ENCODE measurements around the gene UAP1L1. TPM values are rescaled to one million over a fixed set of nuclear protein-coding genes. Genes with fewer than 3 reads are reported as not detected.

UAP1L1 gene
- total and polyA plus RNA-seq, 2 of the 8 experiments (the other 6 are each of a cell fraction or from before 2014, with no cell fraction given) = 2.0 to 5.4 TPM

DNA sequence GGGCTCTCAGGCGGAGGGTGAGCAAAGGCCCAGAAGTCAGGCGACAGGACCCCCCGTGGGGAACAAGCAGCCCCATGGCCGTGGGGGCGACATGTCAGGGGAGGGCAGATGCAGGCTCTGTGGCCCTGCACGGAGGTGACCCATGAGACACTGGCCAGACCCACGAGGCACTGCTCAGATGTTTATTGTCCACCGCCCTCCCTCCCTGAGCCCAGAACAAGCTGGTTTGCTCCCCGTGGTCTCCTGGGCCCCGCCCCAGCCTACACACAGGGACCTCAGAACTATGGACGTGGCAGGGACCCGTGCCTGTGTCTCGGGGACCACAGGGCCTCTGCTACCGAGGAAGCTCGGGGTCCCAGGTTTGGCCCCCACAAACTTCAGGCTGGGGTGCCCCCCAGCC, 47.3 kb upstream of the UAP1L1 start:
- Histone ChIP-seq H3K9me3 (ENCODE audit: insufficient read depth in 2 of 2, low read depth in 1 of 2, low read length in 1 of 2) (no peaks in the 10 kb centered on the region), H2BK15ac (ENCODE audit: low read length) (no peak overlapping the region), H3K9ac (replicated peaks in 1 of 4; ENCODE audit: extremely low read depth in 1 of 4, low read depth in 3 of 4, low read length in 3 of 4) (no peak overlapping the region), H3K23ac (ENCODE audit: insufficient read length) (no peak overlapping the region), H2AFZ (ENCODE audit: low read length) (no peak overlapping the region), H2BK12ac (ENCODE audit: low read depth, low read length) (no peak overlapping the region), H3K56ac (replicated peaks; ENCODE audit: insufficient read length, low read depth, low read length) (no peak overlapping the region), H3K27ac (ENCODE audit: low read depth, low read length) (no peak overlapping the region), H4K91ac (replicated peaks; ENCODE audit: insufficient read length, low read length) (no peak overlapping the region), H2BK20ac (ENCODE audit: low read length) (no peak overlapping the region), H4K20me1 (replicated peaks in 1 of 2; ENCODE audit: control insufficient read depth in 1 of 2, insufficient read depth in 2 of 2, low read length in 2 of 2) (no peaks in the 10 kb centered on the region), H3K27me3 (replicated peaks in 1 of 4; ENCODE audit: control insufficient read depth in 3 of 4, extremely low read depth in 1 of 4, insufficient read depth in 3 of 4, low read length in 3 of 4) (peaks cover 1 to 27% (median 15%) of the 10 kb centered on the region in 4 experiments; a peak in 6 of 7 replicates), H3K4me3 (ENCODE audit: extremely low read depth in 1 of 4, insufficient read depth in 2 of 4, low read depth in 3 of 4, low read length in 4 of 4) (no peak overlapping the region), H2BK120ac (replicated peaks; ENCODE audit: low read depth, low read length) (no peak overlapping the region), H3K79me2 (ENCODE audit: control insufficient read depth in 1 of 2, insufficient read depth in 2 of 2, low read length in 2 of 2) (no peaks in the 10 kb centered on the region), H3K23me2 (ENCODE audit: low read depth, low read length) (peaks cover 4% of the 10 kb centered on the region; the same call in 1 of the 2 replicates), H3K79me1 (ENCODE audit: low read depth, low read length) (no peaks in the 10 kb centered on the region), H3K18ac (ENCODE audit: extremely low read depth, low read length) (no peak overlapping the region), H4K8ac (ENCODE audit: extremely low read depth, insufficient read depth, low read length) (no peak overlapping the region), H3K36me3 (ENCODE audit: control insufficient read depth in 2 of 4, insufficient read depth in 4 of 4, low read length in 3 of 4) (no peaks in the 10 kb centered on the region), H2BK5ac (ENCODE audit: low read depth, low read length) (no peak overlapping the region), H4K5ac (ENCODE audit: insufficient read length, low read depth, low read length) (no peak overlapping the region), H3K14ac (ENCODE audit: insufficient read length) (no peak overlapping the region), H2AK5ac (ENCODE audit: low read depth, low read length) (no peak overlapping the region), H3K4ac (replicated peaks; ENCODE audit: insufficient read length, low read depth, low read length) (no peak overlapping the region), H3K4me1 (replicated peaks in 1 of 4; ENCODE audit: control insufficient read depth in 3 of 4, insufficient read depth in 4 of 4, low read length in 3 of 4) (peaks cover 0 to 11% (median 2%) of the 10 kb centered on the region in 4 experiments; a peak in 5 of 7 replicates), H3K4me2 (ENCODE audit: insufficient read depth in 1 of 2, low read depth in 2 of 2, low read length in 2 of 2) (no peak overlapping the region)
- TF ChIP-seq RAD21 (IDR thresholded peaks at IDR 0.05 in 1 of 2, conservative IDR thresholded peaks at IDR 0.05 in 1 of 2; ENCODE audit: low read depth in 2 of 2, low read length in 2 of 2) = no peak
- no peak for TF ChIP-seq SP2 (IDR thresholded peaks at IDR 0.05; ENCODE audit: low read length)
- peak; percentile 4 for TF ChIP-seq EZH2 (IDR thresholded peaks at IDR 0.05; ENCODE audit: low read depth, low read length, severe bottlenecking)
- ChIA-PET POLR2A (ENCODE audit: partially characterized antibody) (interaction anchor here (1.0 to 1.9 kb wide), 5 partner anchors 14 to 212 kb away, joined by 3 to 6 read pairs (median 4); no protein-coding TSS in a partner anchor), CTCF (ENCODE audit: partially characterized antibody) (interaction anchor here (0.6 to 8.5 kb wide), 73 partner anchors 8 to 1039 kb away, joined by 3 to 110 read pairs (median 6); partner anchors contain the start of genes AJM1, C8G, CLIC3 and GRIN1)
- DNase-seq (ENCODE audit: low read depth in 1 of 2, low spot score in 2 of 2) = no peak
- 83% methylated on average over 15 of the region's 15 CpGs; no CpG with 5 or more reads in 1 of the 2 experiments for WGBS, 2 experiments (ENCODE audit: extremely low coverage in 1 of 2, insufficient coverage in 1 of 2, insufficient read length in 1 of 2, insufficient replicate concordance in 2 of 2, low coverage in 1 of 2, low lambda C conversion rate in 2 of 2, missing lambda C conversion rate in 1 of 2)
- FAIRE-seq = no peak
